ENCODE measurements around the gene BPIFA2. TPM values are rescaled to one million over a fixed set of nuclear protein-coding genes. Genes with fewer than 3 reads are reported as not detected.
"Not testable (repeated sequence)": the region's sequence is repeated elsewhere in the genome, so short reads cannot be mapped to it uniquely, and the experiment has no call there.

The BPIFA2 gene
- polyA plus RNA-seq, 3 donors = not detected

DNA sequence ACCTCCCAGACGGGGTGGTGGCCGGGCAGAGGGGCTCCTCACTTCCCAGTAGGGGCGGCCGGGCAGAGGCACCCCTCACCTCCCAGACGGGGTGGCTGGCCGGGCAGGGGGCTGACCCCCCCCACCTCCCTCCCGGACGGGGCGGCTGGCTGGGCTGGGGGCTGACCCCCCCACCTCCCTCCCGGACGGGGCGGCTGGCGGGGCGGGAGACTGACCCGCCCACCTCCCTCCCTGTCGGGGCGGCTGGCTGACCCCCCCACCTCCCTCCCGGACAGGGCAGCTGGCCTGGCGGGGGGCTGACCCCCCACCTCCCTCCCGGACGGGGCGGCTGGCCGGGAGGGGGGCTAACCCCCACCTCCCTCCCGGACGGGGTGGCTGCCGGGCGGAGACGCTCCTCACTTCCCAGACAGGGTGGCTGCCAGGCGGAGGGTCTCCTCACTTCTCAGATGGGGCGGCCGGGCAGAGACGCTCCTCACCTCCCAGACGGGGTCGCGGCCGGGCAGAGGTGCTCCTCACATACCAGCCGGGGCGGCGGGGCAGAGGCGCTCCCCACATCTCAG, 17.2 kb downstream of the BPIFA2 start:
- H3K27ac ChIP-seq (ENCODE audit: low read depth, low read length) = not testable (repeated sequence)
- 89 to 94% (median 93%) methylated on average over 28 to 37 of the region's 40 CpGs for WGBS, 3 donors

DNA sequence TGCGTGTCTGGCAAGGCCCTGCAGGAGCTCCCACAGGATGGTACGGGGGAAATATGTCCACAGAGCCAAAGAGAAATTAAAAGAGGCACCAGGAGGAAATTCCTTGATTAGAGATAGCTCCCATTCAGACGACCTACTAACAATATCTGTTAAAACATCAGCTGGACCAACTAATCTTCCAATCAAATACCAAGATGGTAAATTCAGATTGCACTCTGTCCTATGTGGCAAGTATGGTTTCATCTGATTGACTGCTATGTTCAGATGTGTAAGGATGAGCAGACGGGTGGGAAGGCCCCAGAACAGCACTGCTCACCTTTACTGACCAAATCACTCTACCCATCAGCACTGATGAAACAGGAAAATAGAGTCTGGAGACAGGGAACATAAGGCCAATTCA, 19.5 kb downstream of the BPIFA2 start:
- WGBS, 3 donors = 74 to 80% (median 79%) methylated on average over 4 of the region's 4 CpGs
- no peak overlapping the region for H3K27ac ChIP-seq (ENCODE audit: low read depth, low read length)

DNA sequence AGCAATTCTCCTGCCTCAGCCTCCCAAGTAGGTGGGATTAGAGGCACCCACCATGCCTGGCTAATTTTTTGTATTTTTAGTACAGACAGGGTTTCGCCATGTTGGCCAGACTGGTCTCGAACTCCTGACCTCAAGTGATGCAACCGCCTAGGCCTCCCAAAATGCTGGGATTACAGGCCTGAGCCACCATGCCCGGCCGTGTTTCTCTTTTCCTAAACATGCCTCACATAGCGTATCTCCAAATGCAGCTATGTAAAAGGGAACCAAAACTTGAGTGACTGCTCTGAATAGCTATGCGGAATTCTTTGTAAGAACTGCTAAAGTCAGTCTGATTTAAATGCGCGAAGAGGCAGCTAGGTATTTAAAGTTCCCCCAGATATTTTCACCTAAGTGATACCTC, 20.5 kb downstream of the BPIFA2 start:
- H3K27ac ChIP-seq (ENCODE audit: low read depth, low read length) = no peak overlapping the region
- 81 to 86% (median 81%) methylated on average over 9 of the region's 9 CpGs for WGBS, 3 donors

GRCh38 chr20:33191484-33191883, 23.5 kb downstream of the BPIFA2 start:
- 8 to 42% (median 41%) methylated on average over 3 of the region's 3 CpGs for WGBS, 3 donors
- no peak overlapping the region for H3K27ac ChIP-seq (ENCODE audit: low read depth, low read length)

GRCh38 chr20:33191955-33192354, 24.0 kb downstream of the BPIFA2 start:
- H3K27ac ChIP-seq (ENCODE audit: low read depth, low read length) = no peak overlapping the region
- WGBS, 3 donors = 75 to 90% (median 88%) methylated on average over 1 of the region's 1 CpG

DNA sequence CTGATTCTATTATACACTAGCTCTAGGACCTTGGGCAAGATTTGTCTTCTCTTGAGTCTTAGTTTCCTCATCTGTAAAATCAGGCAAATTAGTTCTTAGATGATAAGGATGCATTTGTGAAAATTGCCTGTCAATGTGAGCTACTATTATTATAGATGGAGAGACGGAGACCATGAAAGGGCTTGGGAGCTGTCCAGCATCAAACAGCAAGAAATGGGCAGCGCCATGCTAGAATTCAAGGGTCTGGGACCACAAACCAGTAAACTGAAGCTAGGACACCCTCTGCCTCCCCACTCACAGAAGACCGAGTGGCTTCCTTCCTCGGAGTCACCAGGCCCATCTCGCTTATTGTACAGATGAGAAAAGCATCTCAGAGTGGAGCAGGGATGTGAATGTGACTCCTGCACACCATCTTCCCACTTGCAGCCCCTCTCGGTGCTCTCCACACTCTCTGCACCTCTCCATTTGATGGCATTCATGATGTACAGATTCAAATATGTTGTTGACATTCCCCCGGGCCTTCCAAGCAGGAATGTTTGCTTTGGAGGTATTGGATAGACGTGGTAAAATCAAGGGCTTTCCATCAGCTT, 25.0 kb downstream of the BPIFA2 start:
- no peak overlapping the region for H3K27ac ChIP-seq (ENCODE audit: low read depth, low read length)
- WGBS, 3 donors = 56 to 67% (median 67%) methylated on average over 8 of the region's 8 CpGs

- WGBS, 3 donors = 65 to 86% (median 79%) methylated on average over 3 of the region's 3 CpGs
- no peak overlapping the region for H3K27ac ChIP-seq (ENCODE audit: low read depth, low read length)
These were observed 31.1 kb downstream of the BPIFA2 start for GRCh38 chr20:33199026-33199425.

DNA sequence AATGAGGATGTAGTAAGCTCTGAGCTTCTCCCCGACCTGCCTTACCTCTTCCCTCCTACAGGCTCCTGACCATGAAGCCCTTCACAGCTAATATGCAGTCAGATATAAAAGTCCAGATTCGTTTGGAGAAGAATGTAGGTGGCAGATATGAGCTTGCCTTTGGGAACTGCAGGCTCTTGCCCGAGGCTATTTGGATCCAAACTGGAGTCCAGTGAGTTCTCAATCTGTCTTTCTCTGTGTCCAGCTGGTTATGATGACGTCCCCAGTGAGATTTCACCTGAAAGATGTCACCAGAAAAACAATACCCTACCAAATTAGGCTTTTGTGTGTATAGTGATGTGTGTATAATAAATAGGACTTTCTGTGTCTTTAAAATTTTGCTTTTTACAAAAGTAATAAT, 34.5 kb downstream of the BPIFA2 start:
- no peak overlapping the region for H3K27ac ChIP-seq (ENCODE audit: low read depth, low read length)
- WGBS, 3 donors = 39 to 57% (median 56%) methylated on average over 4 of the region's 4 CpGs

- 78 to 89% (median 87%) methylated on average over 3 of the region's 3 CpGs for WGBS, 3 donors
- no peak overlapping the region for H3K27ac ChIP-seq (ENCODE audit: low read depth, low read length)
These were observed 35.5 kb downstream of the BPIFA2 start for GRCh38 chr20:33203444-33203843.

- H3K27ac ChIP-seq (ENCODE audit: low read depth, low read length) = no peak overlapping the region
- 2 to 7% (median 6%) methylated on average over 13 of the region's 13 CpGs for WGBS, 3 donors
These were observed 41.8 kb downstream of the BPIFA2 start for GRCh38 chr20:33209789-33210188.

DNA sequence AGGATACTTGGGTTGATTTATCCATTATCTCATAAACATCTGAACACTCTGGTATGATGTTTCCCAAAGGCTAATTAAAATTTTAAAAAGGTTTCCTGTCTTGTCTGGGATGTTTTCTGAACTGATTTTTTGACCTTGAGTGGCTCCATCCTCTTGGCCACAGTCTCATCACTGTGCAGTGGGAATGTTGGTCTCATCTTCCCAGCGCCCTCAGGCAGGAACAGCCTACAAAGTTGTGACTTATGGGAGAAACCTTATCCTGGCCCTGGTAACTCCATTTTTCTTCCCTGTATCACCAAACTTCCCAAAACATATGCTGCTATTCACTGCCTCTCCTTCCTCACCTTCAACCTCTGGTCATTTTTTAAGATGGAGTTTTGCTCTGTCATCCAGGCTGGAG, 42.4 kb downstream of the BPIFA2 start:
- 33 to 52% (median 47%) methylated on average over 1 of the region's 1 CpG for WGBS, 3 donors
- H3K27ac ChIP-seq (ENCODE audit: low read depth, low read length) = no peak overlapping the region

GRCh38 chr20:33211817-33212424, 44.0 kb downstream of the BPIFA2 start:
- WGBS, 3 donors = 9 to 26% (median 15%) methylated on average over 5 of the region's 5 CpGs
- no peak overlapping the region for H3K27ac ChIP-seq (ENCODE audit: low read depth, low read length)

DNA sequence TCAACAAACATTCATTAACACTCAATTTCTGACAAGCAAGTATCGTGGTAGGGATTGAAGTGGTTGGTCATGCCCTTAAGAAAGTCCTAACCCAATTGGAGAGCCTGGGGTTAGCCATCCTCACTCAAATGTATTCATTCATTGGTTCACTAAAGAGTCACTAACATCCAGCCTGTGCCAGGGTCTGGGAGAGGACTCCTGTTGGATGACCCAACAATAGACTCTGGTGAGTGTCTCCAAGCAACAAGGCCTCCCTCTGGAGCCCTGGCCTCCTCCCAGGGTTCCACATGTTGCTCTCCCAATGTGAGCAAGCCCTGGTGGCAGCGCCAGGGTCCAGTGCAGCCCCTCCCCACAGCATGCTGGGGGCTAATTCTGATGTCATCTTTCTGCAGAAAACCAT, 49.1 kb downstream of the BPIFA2 start, which contains the start of gene BPIFA3:
BPIFA3 (plus strand) TSS at position 301 of the 400 bp plus-strand sequence. CDS start 185 bp downstream, outside the sequence.
- H3K27ac ChIP-seq (ENCODE audit: low read depth, low read length) = no peak within 1 kb of the TSS

DNA sequence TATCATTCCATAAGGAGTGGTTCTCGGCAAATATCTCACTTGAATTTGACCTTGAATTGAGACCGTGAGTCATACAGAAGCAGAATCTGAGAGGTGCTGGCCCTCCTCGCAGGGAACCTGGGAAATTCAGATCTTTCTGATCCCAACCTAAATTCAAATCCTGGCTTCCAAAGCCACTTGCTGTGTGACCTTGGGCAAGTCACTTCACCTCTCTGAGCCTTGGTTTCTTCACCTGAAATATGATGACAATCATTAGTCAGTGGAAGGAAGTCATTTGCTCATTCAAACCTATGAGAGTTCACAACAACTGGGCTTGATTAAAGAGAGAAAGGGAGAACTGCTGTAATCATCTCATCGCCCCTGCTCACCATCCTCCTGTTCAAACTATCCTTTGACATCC, 56.4 kb downstream of the BPIFA2 start:
- WGBS, 3 donors = 66 to 90% (median 86%) methylated on average over 4 of the region's 4 CpGs
- no peak overlapping the region for H3K27ac ChIP-seq (ENCODE audit: low read depth, low read length)

More for the DNA sequence above, 49.1 kb downstream of the BPIFA2 start, which contains the start of gene BPIFA3:
- 78 to 85% (median 81%) methylated on average over 2 of the region's 2 CpGs for WGBS, 3 donors

DNA sequence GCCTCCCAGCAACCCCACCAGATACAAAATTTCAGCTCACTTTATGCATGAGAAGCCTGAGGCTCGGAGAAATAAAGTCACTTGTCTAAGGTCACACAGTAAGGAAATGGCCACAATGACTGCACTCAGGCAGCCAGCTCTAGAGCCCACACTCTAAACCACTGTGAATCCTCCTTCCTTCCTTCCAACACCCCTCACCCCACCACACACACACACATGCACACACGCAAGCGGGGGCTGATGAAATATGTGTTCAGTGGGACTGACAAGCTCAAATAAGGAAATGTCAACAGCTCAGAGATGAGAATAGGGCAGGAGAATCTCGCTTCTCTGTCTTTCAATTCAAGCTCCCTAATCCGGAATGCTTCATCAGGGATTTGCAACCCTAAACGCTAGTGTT, 61.9 kb downstream of the BPIFA2 start:
- 38 to 43% (median 40%) methylated on average over 6 of the region's 6 CpGs for WGBS, 3 donors
- H3K27ac ChIP-seq (ENCODE audit: low read depth, low read length) = no peak overlapping the region

Other genes with a start within 250 kb of the BPIFA2 start
- not detected for gene SUN5, start 163.7 kb upstream of the BPIFA2 start, polyA plus RNA-seq
- gene BPIFB2, start 160.5 kb upstream of the BPIFA2 start, polyA plus RNA-seq = not detected
- not detected for gene BPIFB6, start 136.5 kb upstream of the BPIFA2 start, polyA plus RNA-seq
- gene BPIFB3, start 114.3 kb upstream of the BPIFA2 start, polyA plus RNA-seq = not detected
- gene BPIFB4, start 88.5 kb upstream of the BPIFA2 start, polyA plus RNA-seq = under 1 TPM in 1 of 3 donors, not detected in 2; 0.12 TPM
- not detected for gene BPIFA3, start 49.2 kb downstream of the BPIFA2 start, polyA plus RNA-seq
- gene BPIFA1, start 67.8 kb downstream of the BPIFA2 start, polyA plus RNA-seq = not detected
- under 1 TPM; 0.22 to 0.60 (median 0.39) TPM for gene BPIFB1, start 115.1 kb downstream of the BPIFA2 start, polyA plus RNA-seq
- gene CDK5RAP1, start 233.4 kb downstream of the BPIFA2 start, polyA plus RNA-seq = 10 to 100 TPM; 10.9 to 21.3 (median 20.7) TPM

All from adipose tissue (tissue), 3 donors.